ENCODE results near the gene MYOM3.

The MYOM3 gene

DNA sequence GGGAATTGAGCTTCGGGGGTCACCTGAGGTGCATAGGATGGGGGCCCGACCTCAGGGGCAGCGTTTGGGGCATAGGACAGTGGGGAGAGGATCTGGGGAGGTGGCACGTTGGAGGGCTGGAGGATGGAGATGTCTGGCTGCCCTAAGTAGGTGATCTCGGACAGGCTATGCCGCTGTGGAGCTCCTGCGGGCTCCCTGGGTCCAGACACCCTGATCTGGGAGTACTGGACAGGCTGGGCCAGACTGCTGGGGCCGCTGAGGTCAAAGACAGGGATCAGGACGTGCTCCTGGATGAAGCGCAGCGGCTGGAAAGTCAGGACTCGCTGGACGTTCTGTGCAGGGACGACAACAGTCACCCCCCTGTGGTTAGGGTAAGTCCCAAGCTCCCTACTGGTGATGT lies 9.5 kb upstream of the MYOM3 start:
- Histone ChIP-seq H3K36me3 (ENCODE audit: control insufficient read depth, low read length) (no peaks in the 10 kb centered on the region), H3K4me1 (ENCODE audit: control insufficient read depth, low read length) (no peaks in the 10 kb centered on the region), H3K9me3 (ENCODE audit: control insufficient read depth, insufficient read depth, low read length) (no peaks in the 10 kb centered on the region), H3K9me2 (replicated peaks; ENCODE audit: control insufficient read depth, low read length) (no peaks in the 10 kb centered on the region), H3K27ac (ENCODE audit: low read depth, low read length) (no peak overlapping the region), H3K4me3 (ENCODE audit: low read length) (no peak overlapping the region), H3K79me2 (ENCODE audit: control insufficient read depth, low read length) (no peaks in the 10 kb centered on the region), H3F3A (ENCODE audit: control insufficient read depth, insufficient read depth) (no peaks in the 10 kb centered on the region), H3K4me2 (ENCODE audit: low read length) (no peak overlapping the region), H3K27me3 (ENCODE audit: control insufficient read depth, low read length) (peaks cover 18% of the 10 kb centered on the region), H4K20me1 (ENCODE audit: control insufficient read depth, insufficient read depth, low read depth, low read length) (no peaks in the 10 kb centered on the region)
- TF ChIP-seq EZH2phosphoT487 (IDR thresholded peaks at IDR 0.05; ENCODE audit: borderline replicate concordance, low read length) (no peak), CTCF (IDR thresholded peaks at IDR 0.05; ENCODE audit: low read depth, low read length, poor library complexity, severe bottlenecking) (no peak)

DNA sequence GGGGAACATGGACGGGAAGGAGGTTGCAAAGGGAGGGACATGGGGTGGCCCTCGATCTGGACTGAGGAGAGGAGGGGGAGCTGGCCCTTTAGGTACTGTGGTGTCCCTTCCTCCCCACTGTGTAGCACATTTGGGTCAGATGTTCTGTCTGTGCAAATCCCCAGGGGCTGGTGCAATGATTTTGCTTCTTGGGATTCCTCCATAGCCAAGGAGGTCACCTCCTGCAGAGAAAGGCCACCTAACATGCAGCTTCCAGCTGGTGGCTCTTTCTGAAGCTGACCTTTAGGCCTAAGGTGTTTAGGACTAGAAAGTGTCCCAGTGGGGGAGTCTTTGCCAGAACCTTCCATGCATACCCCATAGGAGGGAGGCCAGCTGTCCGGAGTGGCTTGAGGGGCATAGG lies 9.0 kb upstream of the MYOM3 start:
- no peaks in the 10 kb centered on the region for H3F3A ChIP-seq (ENCODE audit: control insufficient read depth, insufficient read depth)
- H4K20me1 ChIP-seq (ENCODE audit: control insufficient read depth, insufficient read depth, low read depth, low read length) = no peaks in the 10 kb centered on the region
- H3K9me2 ChIP-seq (replicated peaks; ENCODE audit: control insufficient read depth, low read length) = no peaks in the 10 kb centered on the region
- no peak overlapping the region for H3K4me3 ChIP-seq (ENCODE audit: low read length)
- H3K79me2 ChIP-seq (ENCODE audit: control insufficient read depth, low read length) = no peaks in the 10 kb centered on the region
- H3K4me2 ChIP-seq (ENCODE audit: low read length) = no peak overlapping the region
- H3K9me3 ChIP-seq (ENCODE audit: control insufficient read depth, insufficient read depth, low read length) = no peaks in the 10 kb centered on the region
- no peak overlapping the region for H3K27ac ChIP-seq (ENCODE audit: low read depth, low read length)
- H3K27me3 ChIP-seq (ENCODE audit: control insufficient read depth, low read length) = peaks cover 18% of the 10 kb centered on the region
- TF ChIP-seq EZH2phosphoT487 (IDR thresholded peaks at IDR 0.05; ENCODE audit: borderline replicate concordance, low read length) (no peak), CTCF (IDR thresholded peaks at IDR 0.05; ENCODE audit: low read depth, low read length, poor library complexity, severe bottlenecking) (no peak)
- no peaks in the 10 kb centered on the region for H3K4me1 ChIP-seq (ENCODE audit: control insufficient read depth, low read length)
- H3K36me3 ChIP-seq (ENCODE audit: control insufficient read depth, low read length) = no peaks in the 10 kb centered on the region

- no peak for TF ChIP-seq CTCF (IDR thresholded peaks at IDR 0.05; ENCODE audit: low read depth, low read length, poor library complexity, severe bottlenecking)
- no peak for TF ChIP-seq EZH2phosphoT487 (IDR thresholded peaks at IDR 0.05; ENCODE audit: borderline replicate concordance, low read length)
- Histone ChIP-seq H3K36me3 (ENCODE audit: control insufficient read depth, low read length) (no peaks in the 10 kb centered on the region), H4K20me1 (ENCODE audit: control insufficient read depth, insufficient read depth, low read depth, low read length) (no peaks in the 10 kb centered on the region)
These were observed 8.2 kb upstream of the MYOM3 start for GRCh38 chr1:24119859-24120756.

More at GRCh38 chr1:24119859-24120756, 8.2 kb upstream of the MYOM3 start:
- Histone ChIP-seq H3K9me2 (replicated peaks; ENCODE audit: control insufficient read depth, low read length) (no peaks in the 10 kb centered on the region), H3F3A (ENCODE audit: control insufficient read depth, insufficient read depth) (no peaks in the 10 kb centered on the region), H3K27me3 (ENCODE audit: control insufficient read depth, low read length) (peaks cover 21% of the 10 kb centered on the region), H3K79me2 (ENCODE audit: control insufficient read depth, low read length) (no peaks in the 10 kb centered on the region), H3K4me1 (ENCODE audit: control insufficient read depth, low read length) (no peaks in the 10 kb centered on the region), H3K4me2 (ENCODE audit: low read length) (no peak overlapping the region), H3K9me3 (ENCODE audit: control insufficient read depth, insufficient read depth, low read length) (no peaks in the 10 kb centered on the region), H3K27ac (ENCODE audit: low read depth, low read length) (no peak overlapping the region), H3K4me3 (ENCODE audit: low read length) (no peak overlapping the region)

Measured in DOHH2 (cell line).